Stomach (tissue), 9 donors: Measurements from ENCODE around the gene PCNX1. TPM values are rescaled to one million over a fixed set of nuclear protein-coding genes. Genes with fewer than 3 reads are reported as not detected.

ENCODE experiments used
- DNase-seq, 2 donors: peaks; one replicate each; pipeline versions ENCODE4 v3.0.0 to v3.0.0-alpha.2; 2013 to 2019
- H3K27ac ChIP-seq, 5 donors: fragments of 200-600 bp in 4 of 5; sonication (generic) in 4 of 5; one replicate each; pipeline ENCODE4 v1.5.1; 2013 to 2019; ENCODE audit warnings: mild to moderate bottlenecking in 1 of 5, moderate library complexity in 1 of 5
- H3K27me3 ChIP-seq, 3 donors: fragments of 200-600 bp; sonication (generic); one replicate each; pipeline ENCODE4 v1.5.1; 2017 to 2019; ENCODE audit warnings: mixed run types in 1 of 3
- H3K36me3 ChIP-seq, 4 donors: fragments of 200-600 bp; sonication (generic); 1 replicate in 3 of 4; 2 replicates in 1 of 4; pipeline ENCODE4 v1.5.1; 2016 to 2019
- H3K4me1 ChIP-seq, 4 donors: fragments of 200-600 bp; sonication (generic); one replicate each; pipeline ENCODE4 v1.5.1; 2016 to 2019
- H3K4me3 ChIP-seq, 4 donors: fragments of 200-600 bp; sonication (generic) in 3 of 4; one replicate each; pipeline ENCODE4 v1.5.1; 2016 to 2019; ENCODE audit warnings: mild to moderate bottlenecking in 1 of 4
- H3K9me3 ChIP-seq, 4 donors: fragments of 200-600 bp; sonication (generic); one replicate each; pipeline ENCODE4 v1.5.1; 2016 to 2019
- CTCF ChIP-seq, 7 experiments: fragments of 450-650 bp in 4 of 7; fragments of 200-600 bp in 3 of 7; sonication (generic) in 3 of 7; IDR thresholded peaks; one replicate each; pipeline ENCODE4 v1.5.1; 2016 to 2019; ENCODE audit warnings: antibody characterized with exemption in 7 of 7, control low read depth in 2 of 7, mild to moderate bottlenecking in 1 of 7
- EP300 ChIP-seq: sonication (generic); formaldehyde crosslinking; IDR thresholded peaks from one replicate; pipeline ENCODE4 v1.6.1; 2017; ENCODE audit warnings: antibody characterized with exemption
- POLR2A ChIP-seq, 4 donors: fragments of 450-650 bp; IDR thresholded peaks; one replicate each; pipeline ENCODE4 v1.6.1; 2016; ENCODE audit warnings: antibody characterized with exemption in 4 of 4, control low read depth in 2 of 4, mild to moderate bottlenecking in 1 of 4, moderate library complexity in 1 of 4
- POLR2AphosphoS5 ChIP-seq, 3 donors: sonication (generic); formaldehyde crosslinking; IDR thresholded peaks; one replicate each; pipeline ENCODE4 v1.6.1; 2016; ENCODE audit warnings: antibody characterized with exemption in 3 of 3
- WGBS, 5 donors: extraction: QIAGEN DNeasy Blood & Tissue Kit in 3 of 5; methylation state at CpG; one replicate each; pipeline versions ENCODE4 v1.1.5 to v1.1.7; 2013 to 2018; 5-methylcytosine and 5-hydroxymethylcytosine counted together
- intact Hi-C: fragments of 100-400 bp; cut with DNase I; formaldehyde crosslinking; loops from one replicate; pipeline ENCODE4 v1.15.1; 2023; ENCODE audit warnings: low total_unique reads
- polyA plus RNA-seq, 3 donors: library from polyadenylated mRNA; stranded (reverse); fragments of 200-250 nt; gene quantifications; one replicate each; pipeline ENCODE4 v1.2.3, GENCODE V29; 2013
- total RNA-seq, 5 donors: library from RNA; depleted of rRNA; stranded (reverse); fragments of >200 nt; gene quantifications; one replicate each; pipeline versions ENCODE4 v1.1.0 to v1.2.3, GENCODE V29; 2014 to 2016
- donor health status: healthy with polysubstance abuse.
- donor health status: Bipolar disorder and iron deficiency.
- donor health status: healthy.

PCNX1 gene
- total and polyA plus RNA-seq, 8 donors, result 2.3 to 198 (median 43.6) TPM

- Histone ChIP-seq H3K27me3 (no peaks in the 10 kb centered on the region), H3K36me3 (peaks cover 0 to 8% (median 2%) of the 10 kb centered on the region in 4 donors), H3K27ac (no peak overlapping the region), H3K4me3 (no peak overlapping the region), H3K4me1 (peaks cover 0 to 20% (median 12%) of the 10 kb centered on the region in 4 donors), H3K9me3 (no peaks in the 10 kb centered on the region)
- TF ChIP-seq POLR2AphosphoS5 (IDR thresholded peaks at IDR 0.05) (no peak), POLR2A (IDR thresholded peaks at IDR 0.05) (no peak), CTCF (IDR thresholded peaks at IDR 0.05) (no peak), EP300 (no peak)
- peak in 1 of 2 donors; percentile 69 for DNase-seq
- WGBS, 5 donors, result 63 to 86% (median 81%) methylated on average over 10 of the region's 10 CpGs
- intact Hi-C loops, result no loop called here
Measured at GRCh38 chr14:71117839-71118743, 210.8 kb downstream of the PCNX1 start.

- no peak for TF ChIP-seq EP300
- TF ChIP-seq POLR2AphosphoS5 (IDR thresholded peaks at IDR 0.05), result no peak
- TF ChIP-seq CTCF (IDR thresholded peaks at IDR 0.05), result no peak
- TF ChIP-seq POLR2A (IDR thresholded peaks at IDR 0.05), result no peak
- no peaks in the 10 kb centered on the region for H3K9me3 ChIP-seq
- no peak for DNase-seq
- no peaks in the 10 kb centered on the region for H3K27me3 ChIP-seq
- H3K4me1 ChIP-seq, result peaks cover 0 to 20% (median 12%) of the 10 kb centered on the region in 4 donors
- intact Hi-C loops, result no loop called here
- H3K36me3 ChIP-seq, result peaks cover 0 to 4% (median under 1%) of the 10 kb centered on the region in 4 donors
- H3K27ac ChIP-seq, result no peak overlapping the region
- no peak overlapping the region for H3K4me3 ChIP-seq
- WGBS, 5 donors, result 96 to 100% (median 100%) methylated on average over 1 of the region's 1 CpG
Measured at GRCh38 chr14:71119075-71119474, 211.8 kb downstream of the PCNX1 start.

GRCh38 chr14:71119832-71120231, 212.6 kb downstream of the PCNX1 start:
- no peak for DNase-seq
- H3K36me3 ChIP-seq, result no peaks in the 10 kb centered on the region
- no peaks in the 10 kb centered on the region for H3K27me3 ChIP-seq
- no peak overlapping the region for H3K27ac ChIP-seq
- H3K9me3 ChIP-seq, result no peaks in the 10 kb centered on the region
- WGBS, 5 donors, result 95 to 98% (median 97%) methylated on average over 1 of the region's 1 CpG
- intact Hi-C loops, result no loop called here
- no peak for TF ChIP-seq EP300
- no peak for TF ChIP-seq POLR2AphosphoS5 (IDR thresholded peaks at IDR 0.05)
- no peak for TF ChIP-seq CTCF (IDR thresholded peaks at IDR 0.05)
- TF ChIP-seq POLR2A (IDR thresholded peaks at IDR 0.05), result no peak
- H3K4me1 ChIP-seq, result peaks cover 0 to 20% (median 12%) of the 10 kb centered on the region in 4 donors
- H3K4me3 ChIP-seq, result no peak overlapping the region

GRCh38 chr14:71121001-71121400, 213.7 kb downstream of the PCNX1 start:
- H3K27ac ChIP-seq, result no peak overlapping the region
- H3K4me3 ChIP-seq, result no peak overlapping the region
- H3K4me1 ChIP-seq, result peaks cover 0 to 20% (median 12%) of the 10 kb centered on the region in 4 donors
- no peak for TF ChIP-seq EP300
- TF ChIP-seq POLR2AphosphoS5 (IDR thresholded peaks at IDR 0.05), result no peak
- no peak for TF ChIP-seq CTCF (IDR thresholded peaks at IDR 0.05)
- no peak for TF ChIP-seq POLR2A (IDR thresholded peaks at IDR 0.05)
- WGBS, 5 donors, result 54 to 85% (median 73%) methylated on average over 1 of the region's 1 CpG
- H3K27me3 ChIP-seq, result no peaks in the 10 kb centered on the region
- intact Hi-C loops, result no loop called here
- no peak for DNase-seq
- H3K9me3 ChIP-seq, result no peaks in the 10 kb centered on the region
- H3K36me3 ChIP-seq, result no peaks in the 10 kb centered on the region
